NB4 (cell line): ENCODE data around the gene RGS17.

Source experiments
- DNase-seq: peaks from one replicate; pipeline ENCODE4 v3.0.0; 2010; ENCODE audit warnings: low read depth
- H3K4me3 ChIP-seq: one replicate; pipeline ENCODE4 v1.5.1; 2011; ENCODE audit warnings: mild to moderate bottlenecking, low read depth, low read length, moderate library complexity
- MAX ChIP-seq: IDR thresholded peaks from 2 replicates; pipeline ENCODE4 v1.6.1; 2011; ENCODE audit warnings: low read depth, low read length
- MYC ChIP-seq: IDR thresholded peaks from 2 replicates; pipeline ENCODE4 v1.6.1; 2011; ENCODE audit warnings: low read depth, low read length
- POLR2A ChIP-seq: IDR thresholded peaks from 2 replicates; pipeline ENCODE4 v1.6.1; 2011; ENCODE audit warnings: mild to moderate bottlenecking; ENCODE audit not compliant: insufficient read length; ENCODE audit errors: extremely low read depth
- TF ChIP-seq, protein P1 (sequence below): IDR thresholded peaks from one replicate; pipeline ENCODE4 v1.5.1; 2012; ENCODE audit warnings: low read depth, low read length

Gene RGS17

DNA sequence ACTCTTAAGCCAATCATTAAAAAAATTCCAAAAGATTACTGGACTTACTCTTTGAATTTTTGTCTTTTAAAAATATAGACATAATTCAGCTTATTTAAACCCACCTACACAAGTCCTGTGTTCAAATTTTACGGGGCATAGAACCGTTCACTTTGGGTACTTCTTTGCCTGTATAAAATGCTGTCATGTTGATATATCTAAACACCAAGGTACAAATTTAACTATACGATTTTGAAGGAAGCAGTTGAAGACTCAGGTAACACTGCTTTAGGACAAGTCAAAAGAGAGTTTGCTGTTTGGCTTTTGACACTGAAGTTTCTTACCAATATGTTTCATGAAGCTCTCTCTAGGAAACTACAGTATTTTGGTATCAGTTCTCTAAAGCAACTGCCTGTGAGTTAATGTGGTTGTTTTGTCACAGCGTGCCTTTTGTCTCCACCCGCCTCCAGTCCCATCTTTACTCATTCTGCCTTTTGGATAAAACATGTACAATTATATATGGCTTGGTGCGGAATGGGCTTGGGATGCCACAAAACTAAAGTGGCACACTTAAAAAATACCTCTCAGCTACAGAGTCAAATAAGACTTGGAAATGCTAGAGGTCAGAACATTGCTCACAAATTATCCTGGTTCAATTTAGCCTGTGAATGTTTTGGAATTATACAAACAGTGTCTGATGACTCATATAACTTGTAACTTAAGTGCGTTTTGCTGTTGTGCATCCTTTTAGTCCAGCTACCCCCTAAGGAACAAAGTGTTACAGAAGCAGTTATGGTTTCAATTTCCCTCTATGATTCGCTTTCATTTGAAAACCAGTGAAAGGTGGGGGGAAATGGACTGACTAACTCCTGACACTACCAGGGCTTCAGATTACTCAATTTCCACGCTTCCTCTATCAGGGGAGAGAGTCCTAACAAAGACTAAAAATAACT, 38.7 kb downstream of the RGS17 start:
- TF ChIP-seq MYC (no peak), MAX (no peak), POLR2A (no peak)
- TF ChIP-seq, protein P1, sequence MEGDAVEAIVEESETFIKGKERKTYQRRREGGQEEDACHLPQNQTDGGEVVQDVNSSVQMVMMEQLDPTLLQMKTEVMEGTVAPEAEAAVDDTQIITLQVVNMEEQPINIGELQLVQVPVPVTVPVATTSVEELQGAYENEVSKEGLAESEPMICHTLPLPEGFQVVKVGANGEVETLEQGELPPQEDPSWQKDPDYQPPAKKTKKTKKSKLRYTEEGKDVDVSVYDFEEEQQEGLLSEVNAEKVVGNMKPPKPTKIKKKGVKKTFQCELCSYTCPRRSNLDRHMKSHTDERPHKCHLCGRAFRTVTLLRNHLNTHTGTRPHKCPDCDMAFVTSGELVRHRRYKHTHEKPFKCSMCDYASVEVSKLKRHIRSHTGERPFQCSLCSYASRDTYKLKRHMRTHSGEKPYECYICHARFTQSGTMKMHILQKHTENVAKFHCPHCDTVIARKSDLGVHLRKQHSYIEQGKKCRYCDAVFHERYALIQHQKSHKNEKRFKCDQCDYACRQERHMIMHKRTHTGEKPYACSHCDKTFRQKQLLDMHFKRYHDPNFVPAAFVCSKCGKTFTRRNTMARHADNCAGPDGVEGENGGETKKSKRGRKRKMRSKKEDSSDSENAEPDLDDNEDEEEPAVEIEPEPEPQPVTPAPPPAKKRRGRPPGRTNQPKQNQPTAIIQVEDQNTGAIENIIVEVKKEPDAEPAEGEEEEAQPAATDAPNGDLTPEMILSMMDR, result no peak
- DNase-seq, result peak; percentile 43
- H3K4me3 ChIP-seq, result no peak overlapping the region

- no peak overlapping the region for H3K4me3 ChIP-seq
- TF ChIP-seq, protein P1, result no peak
- no peak for TF ChIP-seq MAX
- no peak for TF ChIP-seq MYC
- no peak for TF ChIP-seq POLR2A
- no peak for DNase-seq
Measured at GRCh38 chr6:153090241-153090930, 40.7 kb downstream of the RGS17 start.

DNA sequence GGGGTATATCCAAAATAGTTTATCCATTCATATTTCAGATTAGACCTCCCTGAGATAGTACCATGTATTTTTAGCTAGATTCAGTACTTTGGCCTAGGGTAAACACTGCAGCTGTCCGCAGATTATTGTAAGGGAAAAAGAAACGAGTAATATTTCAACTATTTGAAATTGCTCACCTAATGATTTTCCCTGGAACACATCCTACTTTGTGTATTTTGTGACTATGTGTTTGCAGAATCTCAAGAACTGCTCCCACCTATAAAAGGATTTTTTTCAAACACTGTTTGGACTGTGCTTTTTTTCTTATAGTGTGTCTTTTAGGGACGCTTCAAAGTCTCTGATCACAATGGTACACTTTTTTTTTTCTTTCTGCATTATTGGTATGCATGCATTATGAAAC, 42.3 kb downstream of the RGS17 start:
- no peak for DNase-seq
- H3K4me3 ChIP-seq, result no peak overlapping the region
- no peak for TF ChIP-seq MAX
- TF ChIP-seq MYC, result no peak
- TF ChIP-seq, protein P1, result no peak
- no peak for TF ChIP-seq POLR2A

DNA sequence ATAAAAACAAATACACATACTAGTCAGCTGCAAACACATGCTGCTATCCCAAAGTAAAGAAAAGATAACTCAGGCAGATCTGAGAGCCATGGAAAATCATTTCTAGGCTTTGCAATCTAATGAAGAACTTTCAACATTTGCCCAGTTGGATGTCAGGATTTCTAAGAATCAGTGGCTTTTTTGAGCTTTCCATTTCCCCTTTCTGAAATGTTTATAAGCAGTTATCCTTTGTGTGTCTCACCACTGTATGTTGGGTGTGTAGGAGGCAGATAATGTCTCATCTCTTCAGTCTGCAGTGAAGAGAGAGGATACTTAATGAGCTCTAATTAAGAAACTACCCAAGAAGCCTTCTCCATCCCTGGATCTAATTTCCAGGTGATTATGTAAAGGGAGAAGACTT, 43.6 kb downstream of the RGS17 start:
- TF ChIP-seq MAX (no peak), POLR2A (no peak), MYC (no peak)
- TF ChIP-seq, protein P1, result no peak
- no peak for DNase-seq
- H3K4me3 ChIP-seq, result no peak overlapping the region

DNA sequence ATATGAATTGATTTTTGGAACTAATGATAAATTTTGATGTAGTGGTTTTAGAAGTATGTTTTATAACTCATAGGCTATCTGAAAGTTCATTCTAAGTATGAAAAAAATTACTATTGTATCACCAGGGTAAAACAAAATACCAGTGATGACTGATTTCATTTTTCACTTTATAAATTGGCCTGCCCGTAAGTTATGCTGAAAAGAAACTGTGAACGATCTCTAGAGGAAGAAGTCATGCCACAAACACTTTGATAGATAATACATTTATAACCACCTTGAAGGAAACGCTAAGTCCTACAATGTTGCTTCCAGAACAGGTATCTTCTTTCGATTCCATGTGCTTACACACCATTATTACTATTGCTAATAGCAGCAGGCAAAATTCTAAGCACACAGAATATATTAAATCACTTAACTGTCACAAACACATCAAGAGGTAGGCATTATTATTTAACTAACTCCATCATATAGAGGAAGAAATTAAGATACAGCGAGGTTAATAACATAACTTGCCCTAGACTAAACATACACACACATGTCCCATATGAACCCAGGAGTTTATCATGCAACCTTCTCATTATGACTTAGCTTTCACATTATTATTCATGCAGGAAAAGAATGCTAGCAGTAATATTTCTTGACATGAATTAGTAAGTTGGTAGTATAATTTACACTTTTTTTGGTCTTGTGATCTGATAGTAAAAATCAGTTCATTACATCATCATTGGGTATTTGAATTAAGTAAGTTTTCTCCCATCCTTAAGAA, 44.7 kb downstream of the RGS17 start:
- H3K4me3 ChIP-seq, result no peak overlapping the region
- TF ChIP-seq POLR2A (no peak), MYC (no peak), MAX (no peak)
- TF ChIP-seq, protein P1, result no peak
- no peak for DNase-seq
